WERI-Rb-1 (cell line): ENCODE results near the gene P2RX6.

Experiments used
- DNase-seq: peaks from one replicate; pipeline ENCODE4 v3.0.0-alpha.2; 2020
- H3K27ac ChIP-seq: fragments of 250-450 bp; sonication (Bioruptor Pico); 2 replicates; pipeline ENCODE4 v1.5.1; 2020; ENCODE audit warnings: mild to moderate bottlenecking, moderate library complexity
- H3K27me3 ChIP-seq: fragments of 250-450 bp; sonication (Bioruptor Pico); 2 replicates; pipeline ENCODE4 v1.5.1; 2021; ENCODE audit warnings: mild to moderate bottlenecking, low read depth, moderate library complexity; ENCODE audit not compliant: insufficient read depth, severe bottlenecking
- H3K36me3 ChIP-seq: fragments of 250-450 bp; sonication (Bioruptor Pico); 2 replicates; pipeline ENCODE4 v1.5.1; 2020; ENCODE audit warnings: mild to moderate bottlenecking, moderate library complexity
- H3K4me3 ChIP-seq: 2 replicates; pipeline ENCODE4 v1.5.1; 2011; ENCODE audit warnings: low read depth, mild to moderate bottlenecking, control low read depth, low read length
- H3K9me3 ChIP-seq: fragments of 250-450 bp; sonication (Bioruptor Pico); 2 replicates; pipeline ENCODE4 v1.5.1; 2021; ENCODE audit warnings: mild to moderate bottlenecking, moderate library complexity; ENCODE audit not compliant: severe bottlenecking
- TF ChIP-seq, protein P1 (sequence below): IDR thresholded peaks from 2 replicates; pipeline ENCODE4 v1.5.1; 2011; ENCODE audit warnings: low read depth, mild to moderate bottlenecking, control low read depth, inconsistent platforms, low read length

P2RX6 gene

DNA sequence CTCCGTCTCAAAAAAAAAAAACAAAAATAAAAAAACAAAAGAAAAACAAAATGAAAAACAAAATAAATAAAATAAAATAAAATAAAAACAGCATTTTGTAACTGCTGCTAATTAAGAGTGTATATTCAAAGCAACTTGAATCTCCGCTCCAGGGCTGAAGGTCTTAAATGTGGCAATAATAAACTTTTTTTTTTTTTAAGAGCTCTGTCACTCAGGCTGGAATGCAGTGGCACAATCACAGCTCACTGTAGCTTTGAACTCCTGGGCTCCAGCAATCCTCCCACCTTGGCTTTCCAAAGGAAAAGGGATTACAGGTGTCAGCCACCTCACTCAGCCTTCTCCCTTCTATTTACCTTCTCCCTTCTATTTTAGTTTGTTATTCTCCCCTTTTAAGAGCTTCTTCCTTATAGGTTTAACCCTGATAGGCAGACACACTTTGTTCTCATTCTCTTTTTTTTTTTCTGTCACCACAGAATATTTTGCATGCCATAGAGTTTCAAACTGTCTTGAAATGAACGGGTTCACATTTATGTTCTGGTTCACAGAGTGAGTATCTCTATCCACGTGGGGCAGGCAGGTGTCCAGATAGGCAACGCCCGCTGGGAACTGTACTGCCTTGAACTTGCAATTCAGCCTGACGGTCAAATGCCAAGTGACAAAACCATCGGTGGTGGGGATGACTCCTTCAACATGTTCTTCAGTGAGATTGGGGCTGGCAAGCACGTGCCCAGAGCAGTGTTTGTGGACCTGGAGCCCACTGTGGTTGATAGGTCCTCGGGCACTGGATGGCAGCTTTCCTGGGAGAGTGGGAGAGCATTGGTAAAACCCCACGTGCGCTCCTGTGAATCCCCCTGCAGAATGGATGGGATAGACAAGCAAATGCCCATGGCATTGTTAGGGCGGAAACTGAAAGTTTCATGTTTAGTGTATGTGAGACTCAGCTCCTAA, 50.2 kb downstream of the P2RX6 start:
- Histone ChIP-seq H3K27me3 (no peaks in the 10 kb centered on the region), H3K27ac (no peak overlapping the region), H3K9me3 (no peaks in the 10 kb centered on the region), H3K36me3 (no peaks in the 10 kb centered on the region), H3K4me3 (no peak overlapping the region)
- TF ChIP-seq, protein P1, sequence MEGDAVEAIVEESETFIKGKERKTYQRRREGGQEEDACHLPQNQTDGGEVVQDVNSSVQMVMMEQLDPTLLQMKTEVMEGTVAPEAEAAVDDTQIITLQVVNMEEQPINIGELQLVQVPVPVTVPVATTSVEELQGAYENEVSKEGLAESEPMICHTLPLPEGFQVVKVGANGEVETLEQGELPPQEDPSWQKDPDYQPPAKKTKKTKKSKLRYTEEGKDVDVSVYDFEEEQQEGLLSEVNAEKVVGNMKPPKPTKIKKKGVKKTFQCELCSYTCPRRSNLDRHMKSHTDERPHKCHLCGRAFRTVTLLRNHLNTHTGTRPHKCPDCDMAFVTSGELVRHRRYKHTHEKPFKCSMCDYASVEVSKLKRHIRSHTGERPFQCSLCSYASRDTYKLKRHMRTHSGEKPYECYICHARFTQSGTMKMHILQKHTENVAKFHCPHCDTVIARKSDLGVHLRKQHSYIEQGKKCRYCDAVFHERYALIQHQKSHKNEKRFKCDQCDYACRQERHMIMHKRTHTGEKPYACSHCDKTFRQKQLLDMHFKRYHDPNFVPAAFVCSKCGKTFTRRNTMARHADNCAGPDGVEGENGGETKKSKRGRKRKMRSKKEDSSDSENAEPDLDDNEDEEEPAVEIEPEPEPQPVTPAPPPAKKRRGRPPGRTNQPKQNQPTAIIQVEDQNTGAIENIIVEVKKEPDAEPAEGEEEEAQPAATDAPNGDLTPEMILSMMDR: no peak
- DNase-seq: no peak

DNA sequence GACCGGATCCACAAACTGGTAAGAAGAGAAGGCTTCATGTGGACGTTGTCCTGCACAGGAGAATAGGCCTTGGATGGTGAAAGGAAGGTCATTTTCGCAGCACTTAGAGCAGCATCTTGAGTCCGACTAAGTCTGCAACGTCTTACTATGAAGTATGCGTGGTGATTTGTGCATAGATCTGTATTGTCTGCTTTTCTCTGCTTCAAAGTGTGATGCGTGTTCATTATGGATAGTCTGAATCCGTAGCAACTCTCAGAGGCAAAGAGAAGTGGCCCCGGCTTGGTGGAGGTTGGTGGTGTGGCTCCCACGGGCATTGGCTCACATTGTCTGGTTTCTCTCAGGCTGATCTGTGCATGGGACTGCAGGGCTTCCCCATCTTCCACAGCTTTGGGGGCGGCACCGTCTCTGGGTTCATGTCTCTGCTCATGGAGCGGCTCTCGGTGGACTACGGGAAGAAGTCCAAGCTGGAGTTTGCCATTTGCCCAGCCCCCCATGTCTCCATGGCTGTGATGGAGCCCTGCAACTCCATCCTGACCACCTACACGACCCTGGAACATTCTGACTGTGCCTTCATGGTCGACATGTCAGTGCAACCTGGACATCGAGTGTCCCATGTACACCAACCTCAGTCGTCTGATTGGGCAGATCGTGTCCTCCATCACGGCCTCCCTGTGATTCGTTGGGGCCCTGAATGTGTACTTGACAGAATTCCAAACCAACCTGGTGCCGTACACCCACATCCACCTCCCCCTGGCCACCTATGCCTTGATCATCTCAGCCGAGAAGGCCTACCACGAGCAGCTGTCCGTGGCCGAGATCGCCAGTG, 52.3 kb downstream of the P2RX6 start:
- Histone ChIP-seq H3K4me3 (no peak overlapping the region), H3K27ac (no peak overlapping the region), H3K36me3 (no peaks in the 10 kb centered on the region), H3K27me3 (no peaks in the 10 kb centered on the region), H3K9me3 (no peaks in the 10 kb centered on the region)
- DNase-seq: no peak
- TF ChIP-seq, protein P1: no peak

DNA sequence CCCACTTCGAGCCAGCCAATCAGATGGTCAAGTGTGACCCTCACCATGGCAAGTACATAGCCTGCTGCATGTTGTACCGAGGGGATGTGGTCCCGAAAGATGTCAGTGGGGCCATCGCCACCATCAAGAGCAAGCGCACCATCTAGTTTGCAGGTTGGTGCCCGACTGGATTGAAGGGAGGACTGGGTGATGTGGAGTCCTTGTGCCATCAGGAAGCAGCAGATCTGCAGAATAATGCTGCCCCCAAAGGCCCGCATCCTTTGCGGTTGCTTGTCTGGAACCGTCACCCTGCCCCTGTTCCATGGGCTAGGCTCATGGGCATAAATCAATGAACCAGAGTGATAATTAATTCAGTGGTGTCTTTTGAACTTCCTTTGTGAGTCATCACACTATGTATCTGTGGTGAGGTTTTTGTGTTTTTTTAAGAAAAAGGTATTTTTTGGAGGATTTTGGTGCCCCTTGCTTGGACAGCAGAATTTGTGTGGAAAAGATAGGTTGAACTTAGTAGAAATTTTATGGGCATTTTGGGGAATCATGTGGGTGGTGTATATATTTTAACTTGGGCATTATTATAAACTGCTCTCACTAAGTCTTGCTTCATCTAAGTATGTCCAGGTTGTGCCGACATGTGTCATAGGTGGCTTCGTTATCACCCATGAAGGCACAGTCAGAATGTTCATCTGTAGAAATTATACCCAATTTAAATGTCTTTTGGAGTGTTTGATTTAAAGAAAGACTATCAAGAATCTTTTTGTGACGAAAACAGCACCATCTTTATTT, 53.1 kb downstream of the P2RX6 start:
- Histone ChIP-seq H3K27me3 (no peaks in the 10 kb centered on the region), H3K36me3 (no peaks in the 10 kb centered on the region), H3K9me3 (no peaks in the 10 kb centered on the region), H3K27ac (no peak overlapping the region), H3K4me3 (no peak overlapping the region)
- TF ChIP-seq, protein P1: no peak
- DNase-seq: no peak

DNA sequence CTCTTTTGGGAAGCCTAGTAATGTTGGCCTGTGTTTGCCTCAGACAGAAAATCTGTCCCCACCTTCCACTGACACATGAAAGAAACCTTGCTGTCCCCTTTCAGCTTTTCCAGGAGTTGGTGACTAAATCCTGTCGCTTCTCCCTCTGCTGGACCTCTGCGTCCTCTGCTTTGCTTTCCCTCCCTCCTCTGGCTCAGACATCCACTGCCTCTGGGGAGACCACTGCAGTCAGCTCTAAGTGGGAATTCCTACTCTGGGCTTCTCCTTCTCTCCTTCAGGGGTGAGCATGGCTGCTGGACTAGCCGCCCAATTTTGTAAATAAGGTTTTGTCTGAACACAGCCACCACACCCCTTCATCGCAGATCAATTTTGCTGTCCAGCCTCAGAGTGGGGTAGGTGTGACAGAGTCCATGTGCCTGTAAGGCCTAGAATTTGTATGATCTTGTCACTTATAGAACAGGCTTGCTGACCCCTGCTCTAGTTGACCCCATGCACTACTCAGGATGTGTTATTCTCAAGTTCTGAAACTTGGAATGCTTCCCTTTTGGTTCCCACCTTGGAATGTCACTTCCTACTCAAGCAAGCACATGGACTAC, 53.8 kb downstream of the P2RX6 start:
- Histone ChIP-seq H3K9me3 (no peaks in the 10 kb centered on the region), H3K27ac (no peak overlapping the region), H3K36me3 (no peaks in the 10 kb centered on the region), H3K27me3 (no peaks in the 10 kb centered on the region), H3K4me3 (no peak overlapping the region)
- TF ChIP-seq, protein P1: no peak
- no peak for DNase-seq

DNA sequence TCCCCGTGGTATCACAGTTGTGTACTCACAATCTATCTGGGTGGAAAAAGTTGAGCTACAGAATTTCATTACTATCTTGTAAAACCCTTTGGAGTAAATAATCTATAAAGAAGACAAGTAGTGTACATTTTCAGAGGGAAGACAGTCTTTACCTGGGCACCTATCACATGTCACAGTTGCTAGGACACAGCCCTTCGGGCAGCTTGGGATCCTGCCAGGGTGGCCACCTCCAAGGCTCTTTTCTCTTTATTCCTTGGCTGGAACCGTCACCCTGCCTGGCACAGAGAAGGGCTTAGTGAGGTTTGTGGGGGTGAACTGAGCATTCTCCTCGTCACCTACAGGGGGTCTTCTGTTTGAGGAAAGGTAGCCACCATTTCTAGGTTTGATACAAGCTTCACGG, 54.4 kb downstream of the P2RX6 start:
- no peaks in the 10 kb centered on the region for H3K27me3 ChIP-seq
- no peak for DNase-seq
- H3K36me3 ChIP-seq: no peaks in the 10 kb centered on the region
- H3K27ac ChIP-seq: no peak overlapping the region
- no peak overlapping the region for H3K4me3 ChIP-seq
- no peaks in the 10 kb centered on the region for H3K9me3 ChIP-seq
- TF ChIP-seq, protein P1: no peak
